DOHH2 (cell line): Measurements from ENCODE around the gene CCDC61.

ENCODE experiments used
- CTCF ChIP-seq: fragments of 200-600 bp; sonication (generic); IDR thresholded peaks from one replicate; pipeline ENCODE4 v1.5.1; 2014; ENCODE audit warnings: antibody characterized with exemption, mild to moderate bottlenecking, low read depth, low read length; ENCODE audit not compliant: poor library complexity, severe bottlenecking
- EZH2phosphoT487 ChIP-seq: fragments of 200-600 bp; sonication (generic); IDR thresholded peaks from 2 replicates; pipeline ENCODE4 v1.6.1; 2017; ENCODE audit warnings: borderline replicate concordance, mild to moderate bottlenecking, antibody characterized with exemption, low read length, moderate library complexity, mixed read lengths

GRCh38 chr19:45954156-45954555 lies 41.1 kb upstream of the CCDC61 start:
- TF ChIP-seq CTCF = no peak
- TF ChIP-seq EZH2phosphoT487 = no peak
